ENCODE measurements around the gene CD1E. TPM values are rescaled to one million over a fixed set of nuclear protein-coding genes. Genes with fewer than 3 reads are reported as not detected.

The CD1E gene
- total RNA-seq, 1 donor from 2014 or later, result not detected

DNA sequence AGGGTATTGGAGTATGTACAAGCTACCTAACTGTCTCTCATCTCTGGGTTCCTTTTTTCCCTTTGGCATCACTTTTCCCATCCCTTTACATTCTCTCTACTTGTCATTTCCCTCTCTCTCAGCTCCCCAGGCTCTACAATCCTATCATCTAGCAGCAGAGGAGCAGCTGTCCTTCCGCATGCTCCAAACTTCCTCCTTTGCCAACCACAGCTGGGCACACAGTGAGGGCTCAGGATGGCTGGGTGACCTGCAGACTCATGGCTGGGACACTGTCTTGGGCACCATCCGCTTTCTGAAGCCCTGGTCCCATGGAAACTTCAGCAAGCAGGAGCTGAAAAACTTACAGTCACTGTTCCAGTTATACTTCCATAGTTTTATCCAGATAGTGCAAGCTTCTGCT, 561 bp downstream of the CD1E start:
- Mint-ChIP-seq H3K36me3 (ENCODE audit: insufficient read depth) (no peaks in the 10 kb centered on the region), H3K4me3 (ENCODE audit: low read depth) (no peak overlapping the region), H3K9me3 (ENCODE audit: low read depth) (no peaks in the 10 kb centered on the region), H3K27ac (no peak overlapping the region), H3K27me3 (peaks cover 7% of the 10 kb centered on the region), H3K4me1 (ENCODE audit: low read depth) (no peaks in the 10 kb centered on the region)
- DNase-seq (ENCODE audit: low spot score, unreplicated experiment), result no peak
- TF ChIP-seq, protein P1, sequence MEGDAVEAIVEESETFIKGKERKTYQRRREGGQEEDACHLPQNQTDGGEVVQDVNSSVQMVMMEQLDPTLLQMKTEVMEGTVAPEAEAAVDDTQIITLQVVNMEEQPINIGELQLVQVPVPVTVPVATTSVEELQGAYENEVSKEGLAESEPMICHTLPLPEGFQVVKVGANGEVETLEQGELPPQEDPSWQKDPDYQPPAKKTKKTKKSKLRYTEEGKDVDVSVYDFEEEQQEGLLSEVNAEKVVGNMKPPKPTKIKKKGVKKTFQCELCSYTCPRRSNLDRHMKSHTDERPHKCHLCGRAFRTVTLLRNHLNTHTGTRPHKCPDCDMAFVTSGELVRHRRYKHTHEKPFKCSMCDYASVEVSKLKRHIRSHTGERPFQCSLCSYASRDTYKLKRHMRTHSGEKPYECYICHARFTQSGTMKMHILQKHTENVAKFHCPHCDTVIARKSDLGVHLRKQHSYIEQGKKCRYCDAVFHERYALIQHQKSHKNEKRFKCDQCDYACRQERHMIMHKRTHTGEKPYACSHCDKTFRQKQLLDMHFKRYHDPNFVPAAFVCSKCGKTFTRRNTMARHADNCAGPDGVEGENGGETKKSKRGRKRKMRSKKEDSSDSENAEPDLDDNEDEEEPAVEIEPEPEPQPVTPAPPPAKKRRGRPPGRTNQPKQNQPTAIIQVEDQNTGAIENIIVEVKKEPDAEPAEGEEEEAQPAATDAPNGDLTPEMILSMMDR (IDR thresholded peaks at IDR 0.05; ENCODE audit: unreplicated experiment), result no peak

DNA sequence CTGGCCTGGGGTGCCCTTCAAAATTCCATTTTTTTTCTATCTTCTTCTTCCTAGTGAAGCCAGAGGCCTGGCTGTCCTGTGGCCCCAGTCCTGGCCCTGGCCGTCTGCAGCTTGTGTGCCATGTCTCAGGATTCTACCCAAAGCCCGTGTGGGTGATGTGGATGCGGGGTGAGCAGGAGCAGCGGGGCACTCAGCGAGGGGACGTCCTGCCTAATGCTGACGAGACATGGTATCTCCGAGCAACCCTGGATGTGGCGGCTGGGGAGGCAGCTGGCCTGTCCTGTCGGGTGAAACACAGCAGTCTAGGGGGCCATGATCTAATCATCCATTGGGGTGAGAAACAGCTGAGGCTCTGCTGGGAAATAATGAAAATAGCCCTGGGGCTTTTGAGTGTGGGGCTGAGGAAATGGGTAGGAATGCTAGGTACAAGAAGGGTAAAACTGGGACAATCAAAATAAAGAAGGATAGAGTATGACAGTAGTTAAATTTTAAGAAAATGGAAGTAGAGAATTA, 2.1 kb downstream of the CD1E start:
- H3K27ac Mint-ChIP-seq, result no peak overlapping the region
- H3K36me3 Mint-ChIP-seq (ENCODE audit: insufficient read depth), result no peaks in the 10 kb centered on the region
- no peaks in the 10 kb centered on the region for H3K9me3 Mint-ChIP-seq (ENCODE audit: low read depth)
- no peak for DNase-seq (ENCODE audit: low spot score, unreplicated experiment)
- peaks cover 7% of the 10 kb centered on the region for H3K27me3 Mint-ChIP-seq
- no peak overlapping the region for H3K4me3 Mint-ChIP-seq (ENCODE audit: low read depth)
- no peaks in the 10 kb centered on the region for H3K4me1 Mint-ChIP-seq (ENCODE audit: low read depth)
- TF ChIP-seq, protein P1 (IDR thresholded peaks at IDR 0.05; ENCODE audit: unreplicated experiment), result no peak

DNA sequence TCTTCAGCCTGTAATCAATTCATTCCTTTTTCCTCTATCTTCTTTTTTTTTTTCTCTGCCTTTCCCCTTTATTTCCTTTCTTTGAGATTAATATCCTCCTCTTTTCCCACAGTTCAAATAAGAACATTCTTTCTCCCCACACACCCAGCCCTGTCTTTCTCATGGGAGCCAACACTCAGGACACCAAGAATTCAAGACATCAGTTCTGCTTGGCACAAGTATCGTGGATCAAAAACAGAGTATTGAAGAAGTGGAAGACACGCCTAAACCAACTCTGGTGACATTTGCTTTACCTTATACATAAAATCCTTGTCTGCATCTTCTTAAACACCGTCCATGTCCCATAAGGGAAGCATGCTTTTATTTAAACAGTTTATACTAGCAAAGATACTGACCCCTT, 2.9 kb downstream of the CD1E start:
- peaks cover 7% of the 10 kb centered on the region for H3K27me3 Mint-ChIP-seq
- H3K27ac Mint-ChIP-seq, result no peak overlapping the region
- DNase-seq (ENCODE audit: low spot score, unreplicated experiment), result no peak
- no peak overlapping the region for H3K4me3 Mint-ChIP-seq (ENCODE audit: low read depth)
- H3K36me3 Mint-ChIP-seq (ENCODE audit: insufficient read depth), result no peaks in the 10 kb centered on the region
- H3K4me1 Mint-ChIP-seq (ENCODE audit: low read depth), result no peaks in the 10 kb centered on the region
- H3K9me3 Mint-ChIP-seq (ENCODE audit: low read depth), result no peaks in the 10 kb centered on the region
- TF ChIP-seq, protein P1 (IDR thresholded peaks at IDR 0.05; ENCODE audit: unreplicated experiment), result no peak

DNA sequence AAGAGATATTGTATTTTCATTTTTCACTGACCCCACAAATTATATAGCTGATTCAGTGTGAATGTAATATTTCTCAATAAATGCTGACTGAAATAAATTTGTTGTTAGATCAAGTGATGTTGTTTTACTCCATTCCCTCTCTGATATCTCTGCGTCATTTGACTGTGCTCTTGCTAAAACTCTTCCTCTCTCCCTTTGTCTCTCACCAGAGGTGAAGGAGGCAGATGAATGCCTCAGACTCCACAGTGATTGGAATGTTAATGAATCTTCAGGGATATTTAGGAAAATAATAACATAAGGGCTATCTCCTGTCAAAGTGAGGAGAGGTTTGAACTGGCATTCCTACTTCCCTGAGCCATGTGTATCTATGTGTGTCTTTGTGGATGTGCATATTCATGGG, 3.7 kb downstream of the CD1E start:
- peaks cover 7% of the 10 kb centered on the region for H3K27me3 Mint-ChIP-seq
- no peaks in the 10 kb centered on the region for H3K9me3 Mint-ChIP-seq (ENCODE audit: low read depth)

DNA sequence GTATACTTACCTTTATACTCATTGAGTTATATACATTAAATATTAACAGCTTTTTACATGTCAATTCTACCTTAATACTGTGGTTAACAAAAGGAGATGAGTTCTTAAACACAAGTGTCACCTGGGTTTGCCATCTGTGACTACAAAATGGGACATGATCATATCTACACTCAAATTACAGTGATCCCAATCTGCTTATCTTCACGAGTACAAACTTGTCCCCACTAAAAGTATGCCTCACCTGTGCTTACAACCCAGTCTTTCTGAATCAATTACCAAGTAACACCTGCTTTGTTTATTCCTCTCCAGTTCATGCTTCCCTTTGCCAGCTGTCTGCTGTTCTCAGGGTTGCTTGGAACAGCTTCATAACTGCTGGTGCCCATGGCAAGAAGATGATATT, 8.8 kb downstream of the CD1E start:
- H3K27me3 Mint-ChIP-seq, result no peaks in the 10 kb centered on the region
- H3K4me3 Mint-ChIP-seq (ENCODE audit: low read depth), result no peak overlapping the region
- TF ChIP-seq, protein P1 (IDR thresholded peaks at IDR 0.05; ENCODE audit: unreplicated experiment), result no peak
- H3K4me1 Mint-ChIP-seq (ENCODE audit: low read depth), result no peaks in the 10 kb centered on the region
- H3K27ac Mint-ChIP-seq, result no peak overlapping the region
- no peaks in the 10 kb centered on the region for H3K9me3 Mint-ChIP-seq (ENCODE audit: low read depth)
- DNase-seq (ENCODE audit: low spot score, unreplicated experiment), result no peak
- no peaks in the 10 kb centered on the region for H3K36me3 Mint-ChIP-seq (ENCODE audit: insufficient read depth)

More for the DNA sequence above, 3.7 kb downstream of the CD1E start:
- TF ChIP-seq, protein P1 (IDR thresholded peaks at IDR 0.05; ENCODE audit: unreplicated experiment), result no peak
- no peak overlapping the region for H3K27ac Mint-ChIP-seq
- DNase-seq (ENCODE audit: low spot score, unreplicated experiment), result no peak
- no peaks in the 10 kb centered on the region for H3K36me3 Mint-ChIP-seq (ENCODE audit: insufficient read depth)
- H3K4me3 Mint-ChIP-seq (ENCODE audit: low read depth), result no peak overlapping the region
- H3K4me1 Mint-ChIP-seq (ENCODE audit: low read depth), result no peaks in the 10 kb centered on the region
